ENCODE measurements around the gene RALGAPB. TPM values are rescaled to one million over a fixed set of nuclear protein-coding genes. Genes with fewer than 3 reads are reported as not detected.
A peak's percentile ranks its signal among the peaks of the same experiment; 100 is the strongest.

RALGAPB gene
- total RNA-seq, 1 donor from 2014 or later, result 20.8 TPM

DNA sequence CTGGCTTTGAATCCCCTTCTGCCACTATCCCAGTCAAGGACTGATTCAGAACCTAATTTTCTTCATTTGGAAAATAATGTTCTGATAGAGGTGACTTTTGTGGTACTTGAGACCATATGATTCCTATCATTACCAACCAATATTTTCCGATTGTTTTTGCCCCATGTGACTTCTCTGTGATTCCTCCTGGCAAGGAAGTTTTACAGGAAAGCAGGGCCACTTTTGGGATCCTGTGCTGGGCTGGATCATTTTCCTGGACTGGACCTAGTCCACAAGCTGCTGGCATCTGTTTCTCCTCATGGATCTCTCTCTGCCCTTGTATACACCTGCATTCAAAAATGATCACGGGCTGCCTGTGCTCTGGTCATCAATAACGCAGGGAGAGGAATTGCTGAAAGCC lies 23.6 kb upstream of the RALGAPB start:
- FAIRE-seq (no peak), DNase-seq (ENCODE audit: low read depth) (no peak)
- Histone ChIP-seq H3K36me3 (ENCODE audit: control insufficient read depth, insufficient read depth, low read length) (peaks cover 8% of the 10 kb centered on the region), H3K4me3 (ENCODE audit: low read depth, low read length) (no peak overlapping the region), H3K27me3 (ENCODE audit: control insufficient read depth, insufficient read depth, low read length) (no peaks in the 10 kb centered on the region)
- TF ChIP-seq, protein P1, sequence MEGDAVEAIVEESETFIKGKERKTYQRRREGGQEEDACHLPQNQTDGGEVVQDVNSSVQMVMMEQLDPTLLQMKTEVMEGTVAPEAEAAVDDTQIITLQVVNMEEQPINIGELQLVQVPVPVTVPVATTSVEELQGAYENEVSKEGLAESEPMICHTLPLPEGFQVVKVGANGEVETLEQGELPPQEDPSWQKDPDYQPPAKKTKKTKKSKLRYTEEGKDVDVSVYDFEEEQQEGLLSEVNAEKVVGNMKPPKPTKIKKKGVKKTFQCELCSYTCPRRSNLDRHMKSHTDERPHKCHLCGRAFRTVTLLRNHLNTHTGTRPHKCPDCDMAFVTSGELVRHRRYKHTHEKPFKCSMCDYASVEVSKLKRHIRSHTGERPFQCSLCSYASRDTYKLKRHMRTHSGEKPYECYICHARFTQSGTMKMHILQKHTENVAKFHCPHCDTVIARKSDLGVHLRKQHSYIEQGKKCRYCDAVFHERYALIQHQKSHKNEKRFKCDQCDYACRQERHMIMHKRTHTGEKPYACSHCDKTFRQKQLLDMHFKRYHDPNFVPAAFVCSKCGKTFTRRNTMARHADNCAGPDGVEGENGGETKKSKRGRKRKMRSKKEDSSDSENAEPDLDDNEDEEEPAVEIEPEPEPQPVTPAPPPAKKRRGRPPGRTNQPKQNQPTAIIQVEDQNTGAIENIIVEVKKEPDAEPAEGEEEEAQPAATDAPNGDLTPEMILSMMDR (IDR thresholded peaks at IDR 0.05; ENCODE audit: insufficient read depth, low read length, severe bottlenecking), result no peak

DNA sequence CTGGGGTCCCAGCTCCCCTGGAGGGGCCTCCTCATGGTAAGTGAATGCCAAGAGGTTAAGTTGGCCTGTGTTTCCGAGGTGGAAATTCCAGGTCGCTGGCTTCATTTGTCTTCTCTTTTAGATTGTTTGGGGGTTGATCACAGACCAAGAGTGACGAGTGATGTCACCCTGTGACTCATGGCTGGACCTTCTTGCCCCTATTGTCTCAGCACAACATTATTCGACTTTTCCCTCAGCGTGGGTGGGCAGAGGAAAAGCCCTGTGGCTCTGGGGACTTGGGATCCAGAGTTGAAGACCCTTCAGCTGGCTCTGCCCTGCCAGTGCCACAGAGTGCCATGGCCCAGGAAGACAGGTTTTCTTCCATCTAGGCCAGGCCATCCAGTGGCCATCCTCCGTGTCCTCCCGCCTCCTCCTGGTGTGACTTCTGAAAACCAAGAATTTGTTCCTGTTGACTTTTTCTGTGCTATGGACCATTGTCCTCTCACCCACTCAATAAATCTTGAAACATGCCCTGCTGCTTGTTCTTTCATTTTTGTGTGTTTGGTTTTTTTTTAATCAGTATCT lies 22.1 kb upstream of the RALGAPB start:
- Histone ChIP-seq H3K4me3 (ENCODE audit: low read depth, low read length) (no peak overlapping the region), H3K36me3 (ENCODE audit: control insufficient read depth, insufficient read depth, low read length) (peaks cover 8% of the 10 kb centered on the region), H3K27me3 (ENCODE audit: control insufficient read depth, insufficient read depth, low read length) (no peaks in the 10 kb centered on the region)
- FAIRE-seq (no peak), DNase-seq (ENCODE audit: low read depth) (peak; percentile 43)
- TF ChIP-seq, protein P1 (IDR thresholded peaks at IDR 0.05; ENCODE audit: insufficient read depth, low read length, severe bottlenecking), result no peak

DNA sequence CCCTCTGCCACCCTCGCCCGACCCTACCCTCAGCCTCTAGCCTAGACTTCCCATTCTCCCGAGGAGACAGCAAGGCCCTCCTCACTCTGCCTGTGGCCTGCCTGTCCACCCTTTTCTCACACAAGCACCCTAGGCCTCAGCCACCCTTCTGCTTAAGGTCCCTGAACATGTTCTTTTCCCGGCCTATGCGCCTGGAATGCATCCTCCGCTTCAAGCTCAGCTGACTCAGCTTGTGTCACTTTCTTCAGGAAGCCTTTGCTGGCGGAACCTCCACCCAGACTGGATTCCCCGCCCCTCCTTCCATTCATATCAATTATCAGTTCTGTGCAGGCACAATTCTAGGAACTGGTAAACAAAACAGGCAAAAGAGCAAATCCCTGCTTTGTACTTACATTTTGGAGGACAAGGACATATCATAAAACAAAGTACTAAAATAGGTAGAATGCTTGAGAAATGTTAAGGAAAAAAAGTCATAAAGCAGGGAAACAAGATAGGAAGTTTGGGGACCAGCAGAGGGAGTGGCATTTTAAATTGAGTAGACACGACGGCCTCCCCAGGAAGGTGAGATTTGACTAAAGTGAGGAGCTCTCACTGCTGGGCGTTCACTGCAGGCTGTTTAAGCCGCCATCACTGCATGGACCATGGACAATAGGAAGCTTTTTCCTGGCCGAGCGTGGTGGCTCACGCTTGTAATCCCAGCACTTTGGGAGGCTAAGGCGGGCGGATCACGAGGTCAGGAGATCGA lies 19.6 kb upstream of the RALGAPB start:
- FAIRE-seq, result no peak
- H3K4me3 ChIP-seq (ENCODE audit: low read depth, low read length), result no peak overlapping the region
- H3K27me3 ChIP-seq (ENCODE audit: control insufficient read depth, insufficient read depth, low read length), result no peaks in the 10 kb centered on the region
- peaks cover 8% of the 10 kb centered on the region for H3K36me3 ChIP-seq (ENCODE audit: control insufficient read depth, insufficient read depth, low read length)
- TF ChIP-seq, protein P1 (IDR thresholded peaks at IDR 0.05; ENCODE audit: insufficient read depth, low read length, severe bottlenecking), result no peak
- peak; percentile 80 for DNase-seq (ENCODE audit: low read depth)

DNA sequence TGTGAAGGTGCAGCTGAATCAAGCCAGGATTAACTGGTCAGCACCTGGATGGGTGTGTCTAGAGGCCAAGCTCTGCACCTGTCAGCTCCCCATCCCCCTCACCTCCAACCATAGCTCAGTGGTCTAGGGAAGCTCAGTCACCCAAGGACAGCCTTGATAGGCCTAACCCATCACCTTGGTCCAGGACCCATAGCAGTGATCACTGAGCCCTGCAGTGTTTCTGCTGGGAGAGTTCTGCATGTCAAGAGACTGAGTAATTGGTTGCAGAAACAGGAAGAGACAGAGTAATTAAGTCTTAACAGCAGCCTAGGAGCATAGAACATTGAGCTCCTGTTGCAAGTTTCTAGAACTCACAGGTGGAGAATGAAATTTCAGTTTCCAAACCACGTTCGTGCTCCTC lies 18.7 kb upstream of the RALGAPB start:
- peaks cover 7% of the 10 kb centered on the region for H3K36me3 ChIP-seq (ENCODE audit: control insufficient read depth, insufficient read depth, low read length)
- no peaks in the 10 kb centered on the region for H3K27me3 ChIP-seq (ENCODE audit: control insufficient read depth, insufficient read depth, low read length)
- DNase-seq (ENCODE audit: low read depth), result peak; percentile 27
- no peak for FAIRE-seq
- TF ChIP-seq, protein P1 (IDR thresholded peaks at IDR 0.05; ENCODE audit: insufficient read depth, low read length, severe bottlenecking), result no peak
- H3K4me3 ChIP-seq (ENCODE audit: low read depth, low read length), result no peak overlapping the region

DNA sequence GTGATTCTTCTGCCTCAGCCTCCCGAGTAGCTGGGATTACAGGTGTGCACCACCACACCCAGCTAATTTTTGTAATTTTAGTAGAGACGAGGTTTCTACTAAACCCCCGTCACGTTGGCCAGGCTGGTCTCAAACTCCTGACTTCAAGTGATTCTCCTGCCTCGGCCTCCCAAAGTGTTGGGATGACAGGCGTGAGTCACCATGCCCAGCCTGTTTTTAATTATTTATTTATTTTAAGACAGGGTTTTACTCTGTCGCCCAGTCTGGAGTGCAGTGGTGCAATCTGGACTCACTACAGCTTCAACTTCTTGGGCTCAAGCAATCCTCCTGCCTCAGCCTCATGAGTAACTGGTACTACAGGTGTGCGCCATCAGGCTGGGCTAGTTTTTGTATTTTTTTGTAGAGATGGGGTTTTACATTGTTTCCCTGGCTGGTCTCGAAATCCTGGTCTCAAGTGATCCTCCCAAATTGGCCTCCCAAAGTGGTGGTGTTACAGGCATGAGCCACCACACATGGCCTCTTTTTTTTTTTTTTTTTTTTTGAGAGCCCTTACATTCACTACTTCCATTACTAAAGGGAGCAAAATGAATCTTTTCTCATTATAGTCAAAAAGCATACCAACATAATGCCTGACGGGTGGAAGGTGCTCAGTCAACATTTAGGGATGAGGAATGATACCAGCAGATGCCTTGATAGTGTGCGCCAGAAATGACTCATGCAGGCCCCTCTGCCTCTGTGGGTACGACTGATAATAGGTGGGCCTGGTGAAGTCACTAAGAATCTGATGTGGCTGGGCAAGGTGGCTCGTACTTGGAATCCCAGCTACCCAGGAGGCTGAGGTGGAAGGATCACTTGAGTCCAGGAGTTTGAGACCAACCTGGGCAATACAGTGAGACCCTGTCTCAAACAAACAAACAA lies 17.8 kb upstream of the RALGAPB start:
- DNase-seq (ENCODE audit: low read depth) (no peak), FAIRE-seq (no peak)

More for the DNA sequence above, 17.8 kb upstream of the RALGAPB start:
- Histone ChIP-seq H3K4me3 (ENCODE audit: low read depth, low read length) (no peak overlapping the region), H3K27me3 (ENCODE audit: control insufficient read depth, insufficient read depth, low read length) (no peaks in the 10 kb centered on the region), H3K36me3 (ENCODE audit: control insufficient read depth, insufficient read depth, low read length) (peaks cover 1% of the 10 kb centered on the region)
- TF ChIP-seq, protein P1 (IDR thresholded peaks at IDR 0.05; ENCODE audit: insufficient read depth, low read length, severe bottlenecking), result no peak

All from bronchial epithelial cell (primary cell).